COLO829 (cell line): ENCODE measurements around the gene TRAPPC8.
"Not testable (repeated sequence)": the region's sequence is repeated elsewhere in the genome, so short reads cannot be mapped to it uniquely, and the experiment has no call there.

Experiments
- DNase-seq: peaks from one replicate; pipeline ENCODE4 v3.0.0; 2012; ENCODE audit warnings: low spot score

The TRAPPC8 gene

GRCh38 chr18:31863103-31863502 lies 79.8 kb downstream of the TRAPPC8 start:
- DNase-seq = no peak

DNA sequence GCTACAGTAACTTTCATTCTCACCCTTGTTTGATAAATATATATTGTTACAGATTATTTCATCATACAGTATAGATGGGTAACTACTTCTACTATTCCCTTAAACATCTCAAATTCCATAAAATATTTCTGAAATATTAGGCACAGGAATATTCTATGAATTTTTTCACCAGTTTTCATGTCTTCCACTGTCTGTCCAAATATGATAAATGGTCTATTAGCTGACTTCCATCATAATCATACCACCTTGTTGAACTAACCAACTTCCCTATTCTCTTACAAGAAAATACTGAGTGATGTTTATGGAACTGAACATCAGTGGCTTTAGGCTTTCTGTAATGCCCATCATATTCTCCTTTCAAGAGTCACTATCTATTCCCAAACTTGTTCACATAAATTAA lies 82.4 kb downstream of the TRAPPC8 start:
- DNase-seq = no peak

DNA sequence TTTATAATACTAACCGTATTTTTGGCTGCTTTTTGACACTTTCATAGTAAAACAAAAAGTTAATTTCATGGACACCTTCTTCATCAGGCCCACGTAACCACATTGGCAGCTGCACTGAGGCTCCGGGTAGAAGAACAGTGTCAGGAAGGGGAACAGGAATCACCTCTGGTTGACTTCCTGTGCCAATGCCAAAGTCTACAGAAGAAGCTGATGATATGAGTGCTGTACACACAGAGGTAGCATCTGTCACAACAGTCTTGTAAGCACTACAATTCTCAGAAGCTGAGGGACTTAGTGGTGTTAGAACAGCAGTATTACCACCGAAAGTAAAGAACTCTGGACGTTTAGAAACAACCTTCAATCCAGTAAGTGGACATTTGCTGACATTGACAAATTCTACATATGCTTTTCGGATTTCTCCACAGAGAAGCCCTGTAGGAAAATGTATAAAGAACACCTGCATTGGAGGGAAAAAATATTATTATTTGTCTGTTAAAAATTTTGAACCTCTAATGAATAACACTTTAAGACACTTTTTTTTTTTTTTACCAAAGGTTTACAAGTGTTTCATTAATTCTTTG lies 85.3 kb downstream of the TRAPPC8 start:
- DNase-seq = no peak

DNA sequence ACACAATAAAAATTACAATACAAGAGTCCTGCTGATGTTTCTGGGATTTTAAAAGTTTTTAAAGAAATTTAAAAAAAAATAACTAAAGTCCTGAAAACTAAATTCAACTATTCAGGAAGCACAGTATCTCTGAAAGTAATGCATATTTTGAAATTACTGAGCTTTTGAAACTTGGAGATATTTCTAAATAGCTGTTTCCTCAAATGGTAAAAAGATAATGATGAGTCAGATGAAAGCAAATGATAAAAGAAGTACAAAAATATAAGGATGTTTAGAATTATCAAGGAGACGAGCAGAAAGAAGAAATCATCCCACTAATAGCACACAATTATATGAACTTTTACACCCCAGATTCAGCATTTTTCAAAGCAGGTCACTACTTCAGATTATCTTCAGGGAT lies 92.1 kb downstream of the TRAPPC8 start:
- DNase-seq = no peak

- no peak for DNase-seq
Measured at GRCh38 chr18:31840499-31840898, 102.4 kb downstream of the TRAPPC8 start.

- DNase-seq = no peak
Measured at GRCh38 chr18:31837879-31838278, 105.0 kb downstream of the TRAPPC8 start.

DNA sequence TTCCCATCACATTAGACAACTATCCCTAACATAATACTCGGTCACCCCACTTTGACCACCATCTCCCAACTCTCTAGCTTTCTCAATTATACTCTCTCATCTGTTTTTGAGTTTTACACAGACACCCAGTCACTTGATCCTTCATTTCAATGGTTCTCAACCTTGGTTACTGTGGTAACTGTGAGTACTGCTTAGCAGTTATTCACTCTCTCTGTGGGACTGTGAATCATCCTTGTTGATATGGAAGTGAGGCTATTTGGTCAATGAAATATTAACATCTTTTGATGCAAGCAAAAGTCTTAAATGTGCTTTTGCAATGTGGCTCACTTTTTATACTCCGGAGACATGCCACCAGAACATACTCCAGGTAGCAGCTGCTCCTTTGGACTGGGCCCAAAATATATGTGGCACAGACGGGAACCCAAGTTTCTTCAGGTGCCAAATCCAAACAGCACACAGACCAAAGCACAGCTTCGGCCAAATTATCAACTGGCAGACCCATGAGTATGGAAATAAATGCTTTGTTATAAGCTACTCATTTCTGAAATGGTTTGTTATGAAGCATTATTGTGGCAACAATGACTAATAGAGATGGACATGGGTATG lies 107.3 kb downstream of the TRAPPC8 start:
- no peak for DNase-seq

DNA sequence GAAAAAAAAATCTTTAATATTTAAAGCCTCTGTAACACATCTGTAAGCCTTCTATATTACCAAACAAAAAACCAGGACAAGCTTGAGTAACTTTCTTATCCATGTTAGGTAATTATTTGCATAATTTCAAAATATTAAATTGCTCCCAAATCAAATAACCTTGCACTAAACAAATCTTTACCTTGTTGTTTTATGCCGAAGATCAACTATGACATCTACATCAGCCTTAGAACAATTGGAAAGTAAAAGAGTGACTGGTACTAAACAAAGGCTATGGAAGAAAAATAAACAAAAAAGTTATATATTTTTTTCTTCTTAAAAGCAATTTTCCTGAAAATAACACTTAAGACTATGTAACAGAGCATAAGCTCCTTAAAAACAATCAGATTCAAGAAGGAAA lies 111.0 kb downstream of the TRAPPC8 start:
- DNase-seq = no peak

- no peak for DNase-seq
Measured at GRCh38 chr18:31830686-31831085, 112.2 kb downstream of the TRAPPC8 start.

DNA sequence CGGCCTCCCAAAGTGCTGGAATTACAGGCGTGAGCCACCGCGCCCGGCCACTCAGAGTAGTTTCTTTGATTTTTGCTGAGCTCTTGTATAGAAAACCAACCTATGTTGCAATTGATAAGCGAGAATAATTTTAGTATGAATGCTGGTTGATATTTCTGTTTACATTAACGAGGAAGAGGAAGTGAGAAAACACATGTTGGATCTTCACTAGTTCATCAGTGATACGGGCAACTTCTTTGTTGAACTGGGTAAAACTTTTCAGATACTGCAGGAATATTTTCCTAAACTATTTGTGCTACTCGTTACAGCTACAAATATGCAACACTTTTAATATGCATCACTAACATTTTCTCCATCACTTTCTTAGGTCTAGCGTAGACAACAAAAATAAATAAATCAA lies 114.3 kb downstream of the TRAPPC8 start:
- DNase-seq = no peak

- DNase-seq = not testable (repeated sequence)
Measured at GRCh38 chr18:31826673-31827325, 116.1 kb downstream of the TRAPPC8 start.

- no peak for DNase-seq
Measured at GRCh38 chr18:31825772-31826171, 117.2 kb downstream of the TRAPPC8 start.

DNA sequence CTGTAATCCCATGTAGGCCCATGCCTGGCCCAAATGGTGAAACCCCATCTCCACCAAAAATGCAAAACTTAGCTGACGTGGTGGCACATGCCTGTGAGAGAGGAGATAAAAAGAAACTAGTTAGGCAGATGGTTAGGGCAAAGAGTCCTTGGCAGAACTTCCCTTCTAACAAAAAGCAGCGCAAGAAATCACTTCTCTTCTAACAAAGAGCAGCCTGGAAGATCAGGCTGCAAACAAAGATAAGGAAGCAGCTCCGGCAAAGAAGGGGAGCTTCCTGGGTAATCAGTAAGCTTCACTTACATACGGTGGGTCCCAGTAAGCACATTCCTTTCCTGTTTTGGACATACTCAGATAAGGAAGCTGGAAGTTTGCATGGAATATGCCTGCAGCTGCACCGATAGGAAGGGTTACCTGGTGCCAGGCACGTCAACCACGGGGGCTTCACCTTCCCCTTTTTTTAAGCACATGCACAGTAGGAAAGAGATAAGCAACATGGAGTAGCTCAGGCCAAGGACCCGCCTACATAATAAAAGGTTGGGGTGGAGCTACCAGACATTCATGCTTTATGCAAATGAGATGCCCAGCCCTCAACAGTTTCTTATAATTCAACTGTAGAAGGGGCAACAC lies 121.3 kb downstream of the TRAPPC8 start:
- no peak for DNase-seq

DNA sequence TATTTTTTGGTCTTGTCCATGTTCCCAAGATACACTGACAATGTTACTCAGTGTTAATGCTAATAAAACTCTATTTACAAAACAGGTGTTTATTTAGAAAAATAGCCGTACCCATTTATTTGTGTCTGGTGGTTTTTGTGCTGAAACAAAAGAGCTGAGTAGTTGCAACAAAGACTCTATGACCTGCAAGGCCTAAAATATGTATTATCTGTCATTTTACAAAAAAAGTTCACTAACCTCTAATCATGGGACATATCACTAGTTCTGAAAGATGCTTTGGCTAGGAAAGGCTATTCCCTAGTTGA lies 123.1 kb downstream of the TRAPPC8 start:
- no peak for DNase-seq

DNA sequence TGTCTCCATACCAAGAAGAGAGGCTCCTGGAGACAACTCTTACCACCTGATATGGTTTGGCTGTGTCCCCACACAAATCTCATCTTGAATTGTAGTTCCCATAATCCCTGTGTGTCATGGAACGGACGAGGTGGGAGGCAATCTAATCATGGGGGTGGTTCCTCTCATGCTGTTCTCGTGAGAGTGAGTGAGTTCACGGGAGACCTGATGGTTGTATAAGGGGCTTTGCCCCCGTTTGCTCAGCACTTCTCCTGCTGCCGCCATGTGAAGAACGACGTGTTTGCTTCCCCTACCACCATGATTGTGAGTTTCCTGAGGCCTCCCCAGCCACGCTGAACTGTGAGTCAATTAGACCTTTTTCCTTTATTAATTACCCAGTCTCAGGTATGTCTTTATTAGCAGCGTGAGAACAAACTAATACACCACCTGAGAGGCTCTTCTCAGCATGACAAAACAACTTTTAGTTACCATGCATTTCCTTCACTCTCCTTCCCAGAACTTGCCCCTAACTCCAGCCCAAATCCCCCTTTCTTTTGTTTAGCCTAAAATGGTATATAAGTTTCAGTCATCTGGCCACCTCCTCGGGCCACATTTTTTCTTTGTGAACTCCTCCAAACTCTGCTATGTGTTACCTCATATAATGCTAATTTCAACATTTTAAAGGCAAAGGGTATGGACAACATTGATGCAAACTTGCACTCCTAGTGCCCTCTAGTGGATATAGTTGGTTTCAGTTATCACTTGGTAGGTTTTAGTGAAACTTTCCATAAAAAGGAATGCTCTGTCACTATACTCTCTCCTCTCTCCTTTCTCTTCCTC lies 123.6 kb downstream of the TRAPPC8 start:
- peak; percentile 15 for DNase-seq

GRCh38 chr18:31814132-31814531 lies 128.8 kb downstream of the TRAPPC8 start:
- DNase-seq = no peak

DNA sequence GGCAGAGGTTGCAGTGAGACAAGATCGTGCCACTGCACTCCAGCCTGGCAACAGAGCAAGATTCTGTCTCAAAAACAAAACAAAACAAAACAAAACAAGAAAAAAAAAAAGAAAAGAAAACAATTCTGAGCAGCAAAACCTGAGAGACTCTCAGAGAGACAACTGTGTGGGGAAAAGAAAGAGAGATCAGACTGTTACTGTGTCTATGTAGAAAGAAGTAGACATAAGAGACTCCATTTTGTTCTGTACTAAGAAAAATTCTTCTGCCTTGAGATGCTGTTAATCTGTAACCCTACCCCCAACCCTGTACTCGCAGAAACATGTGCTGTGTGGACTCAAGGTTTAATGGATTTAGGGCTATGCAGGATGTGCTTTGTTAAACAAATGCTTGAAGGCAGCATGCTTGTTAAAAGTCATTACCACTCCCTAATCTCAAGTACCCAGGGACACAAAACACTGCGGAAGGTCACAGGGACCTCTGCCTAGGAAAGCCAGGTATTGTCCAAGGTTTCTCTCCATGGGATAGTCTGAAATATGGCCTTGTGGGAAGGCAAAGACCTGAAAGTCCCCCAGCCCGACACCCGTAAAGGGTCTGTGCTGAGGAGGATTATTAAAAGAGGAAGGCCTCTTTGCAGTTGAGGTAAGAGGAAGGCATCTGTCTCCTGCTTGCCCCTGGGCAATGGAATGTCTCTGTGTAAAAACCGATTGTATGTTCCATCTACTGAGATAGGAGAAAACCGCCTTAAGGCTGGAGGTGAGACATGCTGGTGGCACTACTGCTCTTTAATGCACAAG lies 132.4 kb downstream of the TRAPPC8 start:
- not testable (repeated sequence) for DNase-seq

GRCh38 chr18:31809049-31809448 lies 133.9 kb downstream of the TRAPPC8 start:
- not testable (repeated sequence) for DNase-seq

DNA sequence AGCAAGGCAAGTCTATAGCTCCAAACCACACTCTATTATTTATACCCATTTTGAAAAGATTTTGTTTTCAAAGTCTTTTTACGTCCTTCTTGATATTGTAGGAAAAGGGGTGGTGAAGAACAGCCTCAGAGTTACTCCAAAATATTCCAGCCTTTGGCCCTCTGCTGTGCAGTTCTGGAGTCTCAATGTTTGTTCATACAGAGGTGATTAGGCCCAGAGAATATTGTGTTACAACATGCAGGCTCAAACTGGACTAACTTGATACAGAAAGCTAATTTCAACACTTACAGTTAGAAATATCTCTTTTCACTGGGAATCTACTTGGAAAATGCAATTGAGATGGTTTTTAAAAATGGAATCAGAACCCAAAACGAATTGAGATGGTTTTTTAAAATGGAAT lies 141.8 kb downstream of the TRAPPC8 start:
- DNase-seq = no peak

DNA sequence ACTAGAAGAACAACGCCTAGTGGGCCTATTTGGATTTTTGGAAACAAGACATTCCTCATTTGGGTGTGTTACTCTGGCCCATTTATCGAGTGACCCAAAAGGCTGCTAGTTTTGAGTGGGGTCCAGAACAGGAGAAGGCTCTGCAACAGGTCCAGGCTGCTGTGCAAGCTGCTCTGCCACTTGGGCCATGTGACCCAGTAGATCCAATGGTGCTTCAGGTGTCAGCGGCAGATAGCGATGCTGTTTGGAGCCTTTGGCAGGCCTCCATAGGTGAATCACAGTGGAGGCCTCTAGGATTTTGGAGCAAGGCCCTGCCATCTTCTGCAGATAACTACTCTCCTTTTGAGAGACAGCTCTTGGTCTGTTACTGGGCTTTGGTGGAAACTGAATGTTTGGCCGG lies 143.7 kb downstream of the TRAPPC8 start:
- DNase-seq = not testable (repeated sequence)

- DNase-seq = no peak
Measured at GRCh38 chr18:31798399-31798798, 144.5 kb downstream of the TRAPPC8 start.

- DNase-seq = no peak
Measured at GRCh38 chr18:31795747-31796146, 147.2 kb downstream of the TRAPPC8 start.
